GM10248 (cell line): ENCODE data around the gene CNIH3.

Experiments
- CTCF ChIA-PET: fragments of 300-600 bp; sonication (Branson Sonifier 250); formaldehyde crosslinking; extraction: SDS; loops from one replicate; lab custom pipeline; 2021; ENCODE audit warnings: antibody characterized with exemption; lab: Yijun Ruan, JAX
- POLR2A ChIA-PET: fragments of 350-650 bp; sonication (Branson Sonifier 250); formaldehyde crosslinking; extraction: SDS; loops from one replicate; lab custom pipeline; 2020; ENCODE audit warnings: antibody characterized with exemption; lab: Yijun Ruan, JAX
- DNase-seq: peaks from one replicate; pipeline ENCODE4 v3.0.0; 2012; ENCODE audit errors: extremely low spot score
- TF ChIP-seq, protein P1 (sequence below): IDR thresholded peaks from 2 replicates; pipeline ENCODE4 v1.5.1; 2012; ENCODE audit warnings: mild to moderate bottlenecking, low read depth; ENCODE audit errors: extremely low read depth, missing control alignments, control extremely low read depth

CNIH3 gene

GRCh38 chr1:224749916-224750315, 133.8 kb downstream of the CNIH3 start:
- ChIA-PET POLR2A (no interaction called here), CTCF (no interaction called here)
- DNase-seq, result no peak

DNA sequence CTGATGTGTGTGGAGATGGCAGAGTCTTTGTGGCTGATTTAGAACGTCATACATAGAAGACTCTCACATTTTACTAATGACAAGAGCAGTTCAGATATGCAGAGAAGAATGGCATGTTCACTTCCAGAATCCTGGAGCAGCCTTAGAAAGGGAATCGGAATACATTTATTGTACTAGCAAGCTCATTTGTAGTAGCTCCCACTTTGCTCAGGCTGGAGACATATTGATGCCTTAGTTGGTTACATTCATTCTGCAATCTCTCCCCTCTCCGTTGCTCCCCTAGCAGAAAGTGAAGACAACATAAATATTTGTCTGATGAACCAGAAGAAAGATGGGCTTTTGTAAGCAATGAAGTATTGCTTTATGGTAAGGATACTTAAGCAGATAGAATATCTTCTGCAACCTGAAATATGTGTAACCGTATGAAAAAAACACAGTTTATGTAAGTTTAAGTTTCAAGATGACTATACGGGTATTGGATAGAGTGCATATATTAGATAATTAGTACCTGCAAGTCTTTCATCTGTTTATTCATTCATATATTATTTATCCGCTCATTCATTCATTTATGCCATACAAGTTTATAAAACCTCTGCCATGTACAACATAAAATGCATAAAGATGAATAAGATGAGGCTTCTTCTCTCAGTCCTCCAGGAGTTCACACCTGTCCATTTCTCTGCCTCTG, 135.7 kb downstream of the CNIH3 start:
- POLR2A ChIA-PET, result no interaction called here
- TF ChIP-seq, protein P1, sequence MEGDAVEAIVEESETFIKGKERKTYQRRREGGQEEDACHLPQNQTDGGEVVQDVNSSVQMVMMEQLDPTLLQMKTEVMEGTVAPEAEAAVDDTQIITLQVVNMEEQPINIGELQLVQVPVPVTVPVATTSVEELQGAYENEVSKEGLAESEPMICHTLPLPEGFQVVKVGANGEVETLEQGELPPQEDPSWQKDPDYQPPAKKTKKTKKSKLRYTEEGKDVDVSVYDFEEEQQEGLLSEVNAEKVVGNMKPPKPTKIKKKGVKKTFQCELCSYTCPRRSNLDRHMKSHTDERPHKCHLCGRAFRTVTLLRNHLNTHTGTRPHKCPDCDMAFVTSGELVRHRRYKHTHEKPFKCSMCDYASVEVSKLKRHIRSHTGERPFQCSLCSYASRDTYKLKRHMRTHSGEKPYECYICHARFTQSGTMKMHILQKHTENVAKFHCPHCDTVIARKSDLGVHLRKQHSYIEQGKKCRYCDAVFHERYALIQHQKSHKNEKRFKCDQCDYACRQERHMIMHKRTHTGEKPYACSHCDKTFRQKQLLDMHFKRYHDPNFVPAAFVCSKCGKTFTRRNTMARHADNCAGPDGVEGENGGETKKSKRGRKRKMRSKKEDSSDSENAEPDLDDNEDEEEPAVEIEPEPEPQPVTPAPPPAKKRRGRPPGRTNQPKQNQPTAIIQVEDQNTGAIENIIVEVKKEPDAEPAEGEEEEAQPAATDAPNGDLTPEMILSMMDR, result no peak
- CTCF ChIA-PET, result interaction anchor here (1.5 kb wide), 1 partner anchor 238 kb away, joined by 3 read pairs; no protein-coding TSS in a partner anchor
- DNase-seq, result no peak

More at GRCh38 chr1:224749916-224750315, 133.8 kb downstream of the CNIH3 start:
- TF ChIP-seq, protein P1, result no peak

DNA sequence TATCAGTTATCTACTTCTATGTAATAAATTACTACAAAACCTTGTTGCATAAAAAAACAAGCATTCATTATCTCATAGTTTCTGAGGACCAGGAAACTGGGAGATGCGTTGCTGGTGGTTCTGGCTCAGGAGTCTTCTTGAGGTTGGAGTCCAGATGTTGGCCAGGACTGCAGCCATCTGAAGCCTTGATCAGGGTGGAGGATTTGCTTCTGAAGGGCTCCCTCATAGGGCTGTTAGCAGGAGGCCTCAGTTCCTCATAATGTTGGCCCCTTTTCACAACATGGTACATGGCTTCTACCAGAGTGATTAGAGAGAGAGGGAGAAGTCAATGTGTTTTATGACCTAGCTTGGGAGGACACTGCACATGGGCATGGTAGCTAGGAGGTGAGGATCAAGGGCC, 137.4 kb downstream of the CNIH3 start:
- TF ChIP-seq, protein P1, result no peak
- CTCF ChIA-PET, result interaction anchor here (1.8 to 2.0 kb wide), 3 partner anchors 9 to 23 kb away, joined by 4 to 8 read pairs (median 6); no protein-coding TSS in a partner anchor
- POLR2A ChIA-PET, result no interaction called here
- DNase-seq, result no peak

GRCh38 chr1:224755586-224755985, 139.5 kb downstream of the CNIH3 start:
- CTCF ChIA-PET, result interaction anchor here (0.8 kb wide), 1 partner anchor 22 kb away, joined by 3 read pairs; no protein-coding TSS in a partner anchor
- no peak for DNase-seq
- TF ChIP-seq, protein P1, result no peak
- POLR2A ChIA-PET, result no interaction called here

DNA sequence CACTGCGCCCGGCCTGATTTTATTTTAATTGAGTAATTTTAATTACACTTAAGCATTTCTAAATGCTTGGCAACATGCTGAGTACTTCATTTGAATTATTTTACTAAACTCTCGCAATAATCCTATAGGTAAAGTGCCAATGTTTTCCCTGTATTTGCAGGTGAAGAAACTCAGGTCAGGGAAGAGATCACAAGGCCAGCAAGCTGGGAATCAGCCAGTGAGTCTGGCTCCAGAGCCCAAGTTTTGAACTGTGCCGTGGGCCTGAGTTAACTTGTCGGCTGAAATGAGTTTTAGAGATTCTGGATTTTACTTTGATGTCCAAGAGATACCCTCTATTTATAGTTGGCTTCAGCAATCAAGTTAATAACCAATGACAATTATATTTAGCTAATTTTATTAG, 141.4 kb downstream of the CNIH3 start:
- CTCF ChIA-PET, result interaction anchor here (0.7 kb wide), 1 partner anchor 32 kb away, joined by 3 read pairs; no protein-coding TSS in a partner anchor
- no peak for DNase-seq
- TF ChIP-seq, protein P1, result no peak
- POLR2A ChIA-PET, result no interaction called here

DNA sequence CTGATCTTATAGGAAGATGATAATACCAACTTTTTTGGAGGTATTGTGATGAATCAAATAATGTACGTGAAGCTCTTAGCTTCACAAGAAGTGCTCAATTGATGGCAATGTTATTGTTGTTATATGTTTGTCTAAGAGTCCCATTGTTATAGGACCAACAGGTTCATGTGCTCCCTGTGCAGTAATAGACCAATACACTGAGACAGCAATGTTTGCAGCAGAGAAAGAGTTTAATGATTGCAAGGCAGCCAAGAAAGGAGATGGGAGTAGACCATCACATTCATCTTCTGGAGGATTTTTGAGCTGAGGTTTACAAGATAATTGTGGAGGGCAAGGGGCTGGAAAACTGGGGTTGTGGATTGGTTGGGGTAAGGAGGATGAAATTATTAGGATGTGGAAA, 143.0 kb downstream of the CNIH3 start:
- TF ChIP-seq, protein P1, result no peak
- no peak for DNase-seq
- CTCF ChIA-PET, result interaction anchor here (0.6 to 1.8 kb wide), 10 partner anchors 9 to 92 kb away, joined by 3 to 5 read pairs (median 4); no protein-coding TSS in a partner anchor
- POLR2A ChIA-PET, result no interaction called here
